Astrocyte (in vitro differentiated cells and primary cell): ENCODE data around the gene TXNDC9. TPM values are rescaled to one million over a fixed set of nuclear protein-coding genes. Genes with fewer than 3 reads are reported as not detected.
"Not testable (repeated sequence)": the region's sequence is repeated elsewhere in the genome, so short reads cannot be mapped to it uniquely, and the experiment has no call there.

Source experiments
- DNase-seq: peaks from one replicate; pipeline ENCODE4 v3.0.0-alpha.2; 2010; ENCODE audit warnings: low read depth
- FAIRE-seq: peaks from 2 replicates; lab custom pipeline; 2011; peaks lifted over from hg19 to GRCh38; lab: Jason Lieb, UNC
- H2AFZ ChIP-seq: 2 replicates; pipeline ENCODE4 v1.6.0; 2012; ENCODE audit warnings: low read depth, low read length, inconsistent platforms
- H3K27ac ChIP-seq: 2 replicates; pipeline ENCODE4 v1.5.1; 2011; ENCODE audit warnings: low read depth, low read length, inconsistent platforms
- H3K27me3 ChIP-seq: 2 replicates; pipeline ENCODE4 v1.6.0; 2011; ENCODE audit warnings: low read length, inconsistent platforms; ENCODE audit not compliant: insufficient read depth
- H3K36me3 ChIP-seq: 2 replicates; pipeline ENCODE4 v1.5.1; 2011; ENCODE audit warnings: low read length, inconsistent platforms; ENCODE audit not compliant: insufficient read depth
- H3K4me1 ChIP-seq: 2 replicates; pipeline ENCODE4 v1.5.1; 2011; ENCODE audit warnings: low read length, inconsistent platforms; ENCODE audit not compliant: insufficient read depth
- H3K4me2 ChIP-seq: 2 replicates; pipeline ENCODE4 v1.6.0; 2012; ENCODE audit warnings: low read length, inconsistent platforms
- H3K4me3 ChIP-seq: 2 replicates; pipeline ENCODE4 v1.5.1; 2011; ENCODE audit warnings: low read depth, mild to moderate bottlenecking, low read length, inconsistent platforms; ENCODE audit not compliant: insufficient read depth
- H3K79me2 ChIP-seq: 2 replicates; pipeline ENCODE4 v1.6.0; 2012; ENCODE audit warnings: mild to moderate bottlenecking, low read length, inconsistent platforms; ENCODE audit not compliant: insufficient read depth
- H3K9ac ChIP-seq: 2 replicates; pipeline ENCODE4 v1.6.0; 2012; ENCODE audit warnings: mild to moderate bottlenecking, low read length, inconsistent platforms
- H3K9me3 ChIP-seq: 2 replicates; pipeline ENCODE4 v1.5.1; 2012; ENCODE audit warnings: low read depth, mild to moderate bottlenecking, low read length, inconsistent platforms; ENCODE audit not compliant: insufficient read depth
- H4K20me1 ChIP-seq: 2 replicates; pipeline ENCODE4 v1.6.0; 2012; ENCODE audit warnings: low read length, inconsistent platforms; ENCODE audit not compliant: insufficient read depth
- H3K27ac Mint-ChIP-seq: one replicate; pipeline ENCODE4 v1.8.0; 2021; ENCODE audit warnings: mild to moderate bottlenecking, mixed read lengths; ENCODE audit not compliant: unreplicated experiment
- H3K27me3 Mint-ChIP-seq: one replicate; pipeline ENCODE4 v1.8.0; 2021; ENCODE audit warnings: low read depth, mixed read lengths; ENCODE audit not compliant: unreplicated experiment
- H3K36me3 Mint-ChIP-seq: one replicate; pipeline ENCODE4 v1.8.0; 2021; ENCODE audit warnings: low read depth, mixed read lengths; ENCODE audit not compliant: unreplicated experiment
- H3K4me1 Mint-ChIP-seq: one replicate; pipeline ENCODE4 v1.8.0; 2021; ENCODE audit warnings: low read depth, mixed read lengths; ENCODE audit not compliant: unreplicated experiment
- H3K4me3 Mint-ChIP-seq: one replicate; pipeline ENCODE4 v1.8.0; 2021; ENCODE audit warnings: mild to moderate bottlenecking, moderate library complexity, mixed read lengths; ENCODE audit not compliant: unreplicated experiment
- H3K9me3 Mint-ChIP-seq: one replicate; pipeline ENCODE4 v1.8.0; 2021; ENCODE audit warnings: mild to moderate bottlenecking, mixed read lengths; ENCODE audit not compliant: unreplicated experiment
- CTCF ChIP-seq: IDR thresholded peaks from 2 replicates; pipeline ENCODE4 v1.5.1; 2011; ENCODE audit warnings: low read depth, mild to moderate bottlenecking, inconsistent platforms, low read length, moderate library complexity; ENCODE audit not compliant: insufficient read depth
- EZH2 ChIP-seq: IDR thresholded peaks from 2 replicates; pipeline ENCODE4 v1.6.1; 2012; ENCODE audit warnings: mild to moderate bottlenecking, low read length, inconsistent platforms; ENCODE audit not compliant: insufficient read depth
- total RNA-seq: library from RNA; stranded (reverse); gene quantifications from 2 replicates; pipeline ENCODE4 v1.2.1, GENCODE V29; 2021

TXNDC9 gene
- total RNA-seq, 1 donor from 2014 or later, result 48.3 TPM

GRCh38 chr2:99365661-99366060 lies 29.5 kb upstream of the TXNDC9 start:
- Mint-ChIP-seq H3K27me3 (no peaks in the 10 kb centered on the region), H3K9me3 (no peaks in the 10 kb centered on the region), H3K4me3 (no peak overlapping the region), H3K4me1 (no peaks in the 10 kb centered on the region), H3K27ac (no peak overlapping the region), H3K36me3 (peaks cover 13% of the 10 kb centered on the region)
- FAIRE-seq (no peak), DNase-seq (no peak)
- H4K20me1 ChIP-seq, result peaks cover 4% of the 10 kb centered on the region
- H3K4me1 ChIP-seq, result no peaks in the 10 kb centered on the region
- no peaks in the 10 kb centered on the region for H3K79me2 ChIP-seq
- no peak overlapping the region for H3K4me2 ChIP-seq
- no peaks in the 10 kb centered on the region for H3K9me3 ChIP-seq
- H3K36me3 ChIP-seq, result peaks cover 56% of the 10 kb centered on the region
- no peak overlapping the region for H3K9ac ChIP-seq
- H3K27ac ChIP-seq, result no peak overlapping the region
- TF ChIP-seq CTCF (no peak), EZH2 (no peak)
- H3K27me3 ChIP-seq, result no peaks in the 10 kb centered on the region
- H2AFZ ChIP-seq, result no peak overlapping the region
- no peak overlapping the region for H3K4me3 ChIP-seq

- peaks cover 10% of the 10 kb centered on the region for H3K36me3 ChIP-seq
Observed at GRCh38 chr2:99356853-99357252, 20.7 kb upstream of the TXNDC9 start.

GRCh38 chr2:99354825-99355224 lies 18.7 kb upstream of the TXNDC9 start:
- peaks cover 82% of the 10 kb centered on the region for H4K20me1 ChIP-seq
- not testable (repeated sequence) for FAIRE-seq, H3K36me3 ChIP-seq, H3K4me2 ChIP-seq, H3K27me3 Mint-ChIP-seq, H3K27ac Mint-ChIP-seq, H2AFZ ChIP-seq, H3K9me3 ChIP-seq, H3K9ac ChIP-seq, DNase-seq, H3K9me3 Mint-ChIP-seq, H3K27me3 ChIP-seq, H3K27ac ChIP-seq, H3K4me3 Mint-ChIP-seq, H3K36me3 Mint-ChIP-seq, H3K4me1 ChIP-seq, H3K4me3 ChIP-seq
- H3K4me1 Mint-ChIP-seq, result peaks cover 14% of the 10 kb centered on the region
- H3K79me2 ChIP-seq, result peaks cover 96% of the 10 kb centered on the region

More at GRCh38 chr2:99356853-99357252, 20.7 kb upstream of the TXNDC9 start:
- Histone ChIP-seq H3K27me3 (no peaks in the 10 kb centered on the region), H3K9me3 (no peaks in the 10 kb centered on the region), H2AFZ (no peak overlapping the region), H3K27ac (no peak overlapping the region), H3K79me2 (peaks cover 84% of the 10 kb centered on the region), H3K4me2 (no peak overlapping the region), H4K20me1 (peaks cover 63% of the 10 kb centered on the region), H3K4me1 (no peaks in the 10 kb centered on the region), H3K9ac (no peak overlapping the region), H3K4me3 (no peak overlapping the region)
- peaks cover 11% of the 10 kb centered on the region for H3K4me1 Mint-ChIP-seq
- FAIRE-seq, result no peak
- DNase-seq, result no peak
- no peaks in the 10 kb centered on the region for H3K9me3 Mint-ChIP-seq
- no peak overlapping the region for H3K27ac Mint-ChIP-seq
- no peak overlapping the region for H3K4me3 Mint-ChIP-seq
- no peaks in the 10 kb centered on the region for H3K27me3 Mint-ChIP-seq
- TF ChIP-seq EZH2, result no peak
- TF ChIP-seq CTCF, result no peak
- H3K36me3 Mint-ChIP-seq, result no peaks in the 10 kb centered on the region
